Activated T-cell treated with anti-CD3 and anti-CD28 coated beads, Interleukin-2, amount 50 U/mL, for 48 hours (primary cell): ENCODE data around the gene MORN5.
A peak's percentile ranks its signal among the peaks of the same experiment; 100 is the strongest.

Experiments
- DNase-seq, 2 experiments: peaks; one replicate each; pipeline ENCODE4 v3.0.0-alpha.2; 2020

The MORN5 gene

DNA sequence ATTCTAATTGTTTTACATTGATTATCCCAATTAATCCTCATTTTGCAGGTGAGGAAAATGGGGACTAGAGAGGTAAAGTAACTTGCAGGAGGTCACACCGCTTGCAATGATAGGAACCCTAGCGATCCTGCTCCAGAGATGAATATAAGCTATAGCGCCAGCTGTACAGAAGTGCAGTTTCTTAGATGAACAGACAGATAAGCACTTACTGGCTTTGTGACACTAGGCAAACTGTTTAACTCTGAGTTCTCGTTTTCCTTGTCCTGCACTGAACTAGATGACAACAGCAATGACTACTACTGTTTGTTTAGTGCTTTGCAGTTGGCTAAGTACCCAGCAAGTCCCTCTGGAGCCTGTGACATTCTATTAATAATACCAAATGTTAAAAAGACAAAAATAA lies 57.9 kb downstream of the MORN5 start:
- DNase-seq = no peak

DNA sequence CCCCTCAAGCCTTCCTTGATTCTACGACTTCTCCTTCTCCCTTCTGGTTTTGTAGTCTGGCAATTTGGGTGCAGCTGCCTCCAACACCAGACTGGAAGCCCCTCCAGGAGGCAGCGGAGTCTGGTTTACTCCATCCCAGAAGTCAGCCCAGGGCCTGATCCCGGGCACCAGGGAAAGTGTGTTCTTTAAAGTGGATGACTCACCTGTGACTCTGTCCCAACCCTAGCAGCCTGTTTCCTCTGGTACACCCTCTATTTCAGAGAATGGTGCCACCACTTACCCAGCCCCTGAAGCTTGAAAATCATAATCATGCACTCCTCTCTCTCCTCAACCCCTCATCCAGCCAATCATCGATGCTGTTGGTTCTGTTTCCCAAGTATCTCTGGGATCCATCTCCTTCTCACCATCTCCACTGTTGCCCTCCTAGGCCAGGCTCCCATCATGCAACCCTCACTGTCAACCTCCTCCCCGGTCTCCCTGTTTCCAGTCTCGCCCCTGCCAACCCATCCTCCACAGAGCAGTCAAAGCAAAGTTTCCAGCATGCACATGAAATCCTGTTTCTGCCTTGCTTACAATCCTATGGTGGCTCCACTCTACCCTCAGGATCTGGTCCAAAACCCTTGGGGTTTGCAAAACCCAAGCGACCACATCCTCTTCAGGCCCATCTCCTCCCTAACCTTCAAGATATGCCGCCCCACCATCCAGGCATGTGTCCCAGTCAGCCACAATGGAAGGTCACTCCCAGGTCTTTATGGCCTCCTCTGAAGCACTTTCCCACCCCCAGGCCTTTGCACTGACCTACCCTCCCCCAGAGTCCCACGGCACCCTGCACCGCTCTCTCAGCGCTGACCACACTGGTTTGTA lies 58.6 kb downstream of the MORN5 start:
- DNase-seq = no peak

DNA sequence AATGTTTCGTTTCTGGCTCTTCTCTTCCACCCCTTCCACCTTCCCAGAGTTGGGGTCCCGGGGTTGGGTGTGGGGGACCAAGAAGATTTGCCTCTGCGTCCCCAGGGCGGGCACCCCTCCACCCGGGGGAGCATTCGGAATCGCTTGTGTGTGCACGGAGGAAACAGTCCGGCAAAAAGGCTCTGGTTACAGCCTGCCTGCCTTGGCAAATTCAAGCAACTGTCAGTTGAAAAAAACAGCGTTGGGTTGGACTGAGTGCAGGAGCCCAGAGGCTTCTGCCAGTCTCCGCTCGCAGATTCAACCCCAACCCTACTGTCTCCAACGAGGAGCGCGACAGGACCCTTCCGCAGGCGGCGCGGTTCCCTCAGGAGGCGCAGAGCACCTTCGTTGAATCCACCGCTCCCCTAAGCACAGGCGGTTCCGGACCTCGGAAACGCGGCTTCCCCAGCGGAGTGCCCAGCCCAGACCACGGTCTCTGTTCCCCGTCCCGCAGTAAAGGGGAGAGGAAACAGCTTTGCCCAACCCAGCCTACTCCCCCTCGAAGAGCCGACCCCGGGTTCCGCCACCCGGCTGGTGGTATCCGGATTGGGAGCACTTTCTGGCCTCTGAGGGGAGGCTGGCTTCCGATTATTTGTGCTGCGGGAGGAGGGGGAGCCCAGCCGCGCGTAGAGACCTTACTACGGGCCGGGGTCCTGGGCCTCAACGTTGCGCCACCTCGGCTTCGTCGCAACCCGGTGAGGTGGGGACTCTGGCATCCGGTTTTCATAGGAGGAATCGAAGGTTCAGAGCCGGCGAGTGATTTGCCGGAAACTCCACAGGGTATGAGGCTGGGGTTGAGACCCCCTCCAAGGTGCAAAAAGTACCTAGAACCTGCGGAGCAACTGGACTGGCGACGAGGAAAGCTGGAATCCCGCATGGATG lies 59.5 kb downstream of the MORN5 start:
- DNase-seq = peak in 1 of 2 experiments; percentile 32

DNA sequence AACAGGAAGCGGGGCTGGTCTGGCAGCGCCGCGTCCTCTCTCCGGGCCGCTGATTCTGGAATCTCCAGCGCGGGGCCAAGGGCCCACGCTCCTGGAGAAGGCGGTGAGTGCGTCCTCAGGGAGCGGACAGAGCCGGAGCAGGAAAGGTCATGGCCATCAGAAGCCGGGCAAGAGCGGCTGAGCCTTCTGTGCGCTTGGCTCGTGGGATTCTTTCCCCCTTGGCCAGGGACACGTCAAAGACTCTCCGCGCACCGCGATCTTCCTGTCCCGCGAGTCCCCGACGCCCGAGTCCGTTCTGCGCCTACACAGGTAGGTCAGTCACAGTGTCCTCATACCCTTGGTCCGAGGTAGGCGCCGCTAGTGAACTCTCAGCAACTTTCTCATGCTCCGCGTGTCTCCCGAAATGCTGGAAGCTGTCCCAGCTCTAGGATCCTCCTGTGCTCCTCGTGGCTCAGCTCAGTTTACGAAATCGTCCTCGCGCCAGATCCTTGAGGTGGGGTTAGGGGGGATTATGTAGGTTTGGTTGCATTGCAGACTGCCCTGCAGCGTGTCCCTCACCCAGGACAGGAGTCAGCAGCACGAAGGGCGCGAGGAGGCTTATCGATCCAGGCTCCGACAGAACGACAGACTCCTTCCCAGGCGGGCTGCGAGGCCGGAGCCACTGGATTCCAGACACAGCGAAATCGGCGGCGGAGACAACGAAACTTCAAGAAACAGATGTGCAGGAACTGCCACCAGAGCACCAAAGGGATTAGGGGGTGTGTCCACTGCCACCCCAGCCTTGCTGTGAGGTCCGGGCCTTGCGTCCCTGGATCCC lies 60.4 kb downstream of the MORN5 start:
- no peak for DNase-seq

DNA sequence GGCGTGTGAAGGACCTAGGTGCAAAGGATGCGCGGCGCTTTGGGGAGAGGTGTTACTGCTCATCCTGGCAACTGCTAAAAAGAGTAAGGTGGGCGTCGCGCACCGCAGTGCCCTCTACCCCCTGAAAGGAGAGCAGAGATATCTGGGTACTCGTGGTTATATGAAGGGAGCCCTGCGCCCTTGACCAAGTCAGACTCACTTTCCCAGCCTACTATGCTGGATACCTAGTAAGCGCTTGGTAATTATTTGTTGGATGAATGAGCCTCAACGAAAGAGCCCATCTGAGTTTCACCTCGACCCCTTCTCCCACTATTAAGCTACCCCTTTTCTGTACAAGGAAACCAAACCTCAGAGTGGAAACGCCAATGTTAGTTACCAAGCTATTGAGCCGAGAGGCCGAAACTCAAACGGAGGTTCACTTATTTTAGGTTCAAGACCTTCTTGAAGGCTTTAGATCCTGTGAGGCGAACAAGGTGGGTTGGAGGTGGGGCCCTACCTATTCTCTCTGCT lies 61.0 kb downstream of the MORN5 start:
- no peak for DNase-seq

DNA sequence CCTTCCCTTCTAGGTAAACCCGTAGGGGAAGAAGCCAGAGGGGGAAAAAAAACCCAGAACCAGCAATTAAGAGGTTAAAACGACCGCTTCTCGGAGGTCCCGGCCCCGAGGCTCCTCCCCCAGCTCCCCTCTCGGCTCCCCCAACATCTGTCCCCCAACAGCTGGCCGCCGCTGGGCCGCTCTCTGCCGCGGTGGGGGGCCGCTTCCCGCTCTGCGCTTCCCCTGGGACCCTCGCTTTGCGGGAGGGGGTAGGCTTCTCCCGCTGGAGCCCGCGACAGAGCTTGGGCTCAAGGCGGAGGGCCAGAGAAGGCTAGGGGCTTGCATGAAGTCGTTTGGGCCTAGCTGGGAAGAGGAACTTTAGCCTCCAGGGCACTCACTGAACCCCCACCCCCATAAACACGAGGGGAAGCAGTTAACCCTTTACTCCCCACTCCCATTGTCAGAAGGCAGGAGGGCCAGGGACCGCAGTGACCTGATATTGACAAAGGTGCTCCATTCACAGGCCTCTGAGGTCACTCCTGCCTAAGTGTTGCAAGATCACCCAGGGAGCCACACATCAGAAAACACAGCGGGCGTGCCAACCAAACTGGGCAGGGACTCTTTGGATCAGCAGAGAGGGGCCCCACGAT lies 61.6 kb downstream of the MORN5 start:
- no peak for DNase-seq

DNA sequence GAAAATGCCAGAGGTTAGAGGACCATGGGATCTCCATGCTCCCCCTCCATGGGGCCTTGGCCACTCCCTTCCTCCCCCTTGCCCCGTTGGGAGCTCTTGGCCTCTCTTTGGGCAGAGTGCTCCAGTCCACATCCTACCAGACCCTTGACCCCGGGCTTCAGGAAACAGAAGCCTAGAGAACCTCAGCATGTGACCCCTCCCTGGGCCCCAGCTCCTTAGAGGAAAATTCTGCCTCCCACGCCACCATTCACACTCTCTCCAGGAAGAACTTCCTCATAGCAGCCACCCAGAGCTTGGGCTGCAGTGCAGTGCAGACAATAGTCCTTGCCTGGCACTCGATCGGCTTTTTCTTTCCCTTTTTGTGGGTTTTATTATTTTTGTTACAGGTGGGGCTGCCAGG lies 63.1 kb downstream of the MORN5 start:
- no peak for DNase-seq

DNA sequence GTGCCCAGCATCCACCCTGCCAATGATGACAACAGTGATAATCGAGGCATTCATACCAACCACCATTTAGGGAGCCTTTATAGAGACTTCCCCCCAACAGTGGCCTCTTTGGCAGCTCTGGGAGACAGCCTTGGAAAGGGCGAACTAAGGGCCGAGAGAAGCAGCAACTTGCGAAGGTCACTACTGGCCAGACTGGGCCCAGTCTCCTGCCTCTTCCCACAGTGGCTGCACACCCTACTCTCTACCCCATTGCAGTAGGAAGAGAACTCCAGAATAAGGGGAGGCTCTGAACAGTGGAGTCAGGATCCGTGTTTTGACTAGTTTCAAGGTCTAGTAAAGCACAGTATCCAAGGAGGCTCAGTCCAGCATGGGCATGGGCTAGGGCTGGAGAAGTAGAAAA lies 63.7 kb downstream of the MORN5 start:
- no peak for DNase-seq

DNA sequence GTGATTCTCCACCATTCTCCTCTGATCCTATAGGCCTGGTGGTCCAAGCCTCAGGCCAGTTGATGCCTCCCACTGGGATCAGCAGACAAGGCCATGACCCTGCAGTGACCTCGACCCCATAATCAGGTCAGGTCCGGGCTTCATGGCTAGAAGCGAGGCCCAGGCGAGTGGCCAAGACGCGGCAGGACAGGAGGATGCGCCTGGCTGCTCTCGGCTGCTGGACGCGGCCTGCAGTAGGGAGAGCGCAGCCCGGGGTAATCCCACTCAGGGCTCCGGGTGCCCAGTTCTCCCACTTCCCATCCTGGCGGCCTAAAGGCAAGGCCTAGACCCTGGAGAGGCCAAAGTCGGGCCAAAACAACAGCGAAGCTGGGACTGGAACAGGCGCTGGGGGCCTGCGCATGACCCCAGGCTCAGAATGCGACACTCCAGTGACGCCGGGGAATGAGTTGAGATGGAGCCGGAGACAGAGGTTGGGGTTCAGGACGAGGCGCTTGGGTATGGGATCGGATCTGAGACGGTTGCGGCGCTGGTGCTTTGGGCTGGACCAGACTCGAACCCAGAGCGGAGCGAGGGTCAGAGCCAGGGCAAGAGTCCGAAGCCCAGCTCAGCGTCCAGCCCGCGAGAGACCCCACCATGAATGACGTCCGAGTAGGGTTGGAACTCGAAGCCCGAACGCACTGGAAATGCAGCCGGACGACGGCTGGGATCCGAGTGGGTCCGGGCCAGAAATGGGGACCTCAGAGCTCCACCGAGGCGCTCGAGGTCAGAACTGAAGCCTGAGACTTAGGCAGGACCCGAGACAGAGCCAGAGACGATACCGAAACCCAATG lies 65.8 kb downstream of the MORN5 start:
- no peak for DNase-seq

DNA sequence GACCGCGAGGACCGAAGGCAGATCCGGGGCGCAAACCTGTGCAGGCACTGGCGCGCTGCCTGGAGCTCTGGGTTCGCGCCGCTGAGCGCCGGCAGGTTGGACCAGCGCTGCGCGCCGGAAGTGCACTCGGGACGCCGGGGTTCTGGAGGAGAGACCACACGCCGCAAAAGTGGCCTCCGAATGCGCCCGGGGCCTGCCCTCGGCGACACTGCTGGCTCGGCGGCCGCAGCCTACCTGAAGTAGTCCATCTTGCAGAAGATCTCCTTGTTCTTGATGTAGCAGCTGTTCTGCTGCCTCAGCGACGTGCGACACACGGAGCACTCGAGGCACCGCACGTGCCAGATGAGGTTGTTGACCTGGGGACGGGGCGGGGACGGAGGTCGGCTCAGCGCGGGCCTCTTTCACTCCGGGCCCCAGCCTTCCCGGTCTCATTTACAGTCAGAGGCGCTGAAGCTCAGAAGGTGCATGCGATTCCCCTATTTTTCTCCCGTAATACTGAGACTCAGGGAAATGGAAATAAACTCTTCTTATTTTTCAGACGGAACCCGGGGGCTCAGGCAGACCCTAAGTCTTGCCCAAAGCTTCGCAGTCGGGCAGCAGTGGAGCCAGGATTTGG lies 66.5 kb downstream of the MORN5 start:
- no peak for DNase-seq

DNA sequence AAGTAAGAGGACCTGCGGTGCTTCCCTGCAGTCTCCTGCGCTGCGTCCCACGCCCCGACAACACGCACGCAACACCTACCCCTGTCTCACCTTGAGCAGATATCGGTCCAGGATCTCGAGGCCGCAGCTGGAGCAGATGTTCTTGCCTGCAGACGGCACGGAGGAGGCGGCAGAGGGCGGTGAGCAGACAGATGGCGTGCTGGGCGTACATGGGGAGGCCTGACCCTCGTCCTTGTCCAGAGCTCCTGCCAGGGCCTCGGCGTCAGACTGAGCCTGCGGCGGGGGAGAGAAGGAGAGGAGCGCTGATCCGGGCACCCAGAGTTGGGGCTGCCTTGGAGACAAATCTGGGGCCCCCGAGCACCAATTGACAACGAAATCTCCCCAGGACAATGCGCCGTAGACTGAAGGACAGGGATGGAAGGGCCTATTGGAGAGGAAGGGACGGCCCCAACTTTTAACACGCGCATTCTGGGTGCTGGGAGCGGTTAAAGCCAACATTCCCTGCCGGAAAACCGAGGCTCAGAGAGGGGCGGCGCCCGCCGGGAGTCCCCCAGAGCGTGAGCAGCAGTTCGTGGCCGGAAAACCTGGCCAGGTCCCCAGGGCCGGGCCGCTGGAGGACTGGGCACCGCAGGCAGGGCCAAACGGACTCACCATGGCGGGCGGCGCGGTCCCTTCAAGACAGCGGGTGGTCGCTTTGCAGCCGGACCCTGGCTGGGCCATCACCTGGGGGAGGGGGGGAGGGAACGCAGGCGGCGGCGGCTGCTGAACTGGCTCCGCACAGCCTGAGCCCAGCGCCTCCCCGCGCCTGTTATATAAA lies 67.3 kb downstream of the MORN5 start:
- no peak for DNase-seq

DNA sequence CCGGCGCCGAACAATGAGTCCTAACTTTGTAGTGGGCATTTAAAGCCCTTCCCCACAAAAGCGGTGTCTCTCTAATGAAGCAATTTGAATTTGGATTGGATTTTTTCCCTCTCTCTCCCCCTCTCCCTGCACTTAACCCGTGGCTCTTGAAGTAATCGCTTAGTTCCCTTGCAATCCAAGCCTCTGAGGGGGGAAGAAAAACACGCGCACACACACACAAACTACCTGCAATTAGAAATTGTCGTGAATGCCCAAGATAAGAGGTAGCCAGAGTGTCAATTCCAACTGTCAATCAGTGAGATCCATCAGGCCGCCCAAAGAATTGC lies 67.8 kb downstream of the MORN5 start:
- no peak for DNase-seq

DNA sequence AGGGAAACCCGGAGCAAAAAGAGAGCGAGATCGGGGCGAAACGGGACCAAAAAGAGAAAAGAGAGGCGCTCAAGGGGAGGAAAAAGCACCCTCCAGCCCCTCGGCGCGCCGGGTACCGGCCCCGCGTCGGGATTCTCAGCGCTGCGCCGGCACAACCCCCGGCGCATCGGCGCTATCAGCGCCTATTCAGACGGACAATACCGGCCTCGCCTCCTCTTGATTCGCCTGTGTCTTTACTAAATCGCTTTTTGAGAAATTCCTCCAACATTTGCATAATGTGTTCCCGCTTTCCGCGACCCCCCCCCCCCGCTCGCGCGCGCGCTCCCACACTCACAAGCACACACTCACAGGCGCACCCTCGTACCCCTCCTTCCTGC lies 68.5 kb downstream of the MORN5 start:
- no peak for DNase-seq

DNA sequence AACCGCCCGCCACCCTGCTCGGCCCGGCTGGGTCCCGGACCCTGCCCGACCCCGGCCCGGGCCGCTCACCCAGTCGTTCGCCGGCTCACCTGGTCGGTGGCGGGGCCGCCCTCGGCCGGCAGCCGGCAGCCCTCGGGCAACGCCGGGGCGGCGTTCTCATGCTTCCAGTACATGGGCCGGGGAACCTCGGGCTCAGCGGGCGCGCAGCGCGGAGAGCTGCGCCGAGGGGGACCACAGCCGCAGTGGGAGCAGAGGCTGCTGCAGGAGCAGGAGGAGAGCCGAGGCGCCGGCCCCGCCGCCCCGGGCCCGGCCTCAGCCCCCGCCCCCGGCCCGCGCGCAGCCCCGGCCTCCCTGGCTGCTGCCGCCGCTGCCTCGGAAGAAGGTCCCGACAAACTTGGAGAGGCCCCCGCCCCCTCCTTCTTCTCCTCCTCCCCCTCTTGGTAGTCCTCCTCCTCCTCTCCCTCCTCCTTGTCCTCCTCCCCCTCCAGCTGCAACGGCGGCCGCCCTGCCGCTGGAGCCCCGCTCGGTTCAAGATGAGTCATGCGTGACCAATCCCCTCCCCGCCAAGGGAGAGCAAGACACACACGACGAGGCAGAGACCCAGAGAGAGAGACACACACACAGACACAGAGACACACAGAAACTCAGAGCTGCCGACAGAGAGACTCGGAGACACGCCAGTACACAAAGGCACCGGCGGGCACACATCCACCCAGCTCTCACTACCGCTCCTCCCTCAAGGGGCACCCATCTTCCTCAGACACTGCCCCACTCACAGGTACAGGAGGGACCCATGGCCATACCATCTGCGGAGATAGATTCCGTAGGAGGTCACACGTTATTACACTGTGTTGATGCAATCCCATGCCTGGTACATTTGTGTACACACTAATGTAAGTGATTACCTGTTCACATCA lies 69.1 kb downstream of the MORN5 start, which contains the start of gene LHX6:
Gene LHX6, minus strand, starts transcription at position 390 of the 917 bp plus-strand sequence. Its CDS starts 217 bp downstream, at position 173.
- no peak for DNase-seq

DNA sequence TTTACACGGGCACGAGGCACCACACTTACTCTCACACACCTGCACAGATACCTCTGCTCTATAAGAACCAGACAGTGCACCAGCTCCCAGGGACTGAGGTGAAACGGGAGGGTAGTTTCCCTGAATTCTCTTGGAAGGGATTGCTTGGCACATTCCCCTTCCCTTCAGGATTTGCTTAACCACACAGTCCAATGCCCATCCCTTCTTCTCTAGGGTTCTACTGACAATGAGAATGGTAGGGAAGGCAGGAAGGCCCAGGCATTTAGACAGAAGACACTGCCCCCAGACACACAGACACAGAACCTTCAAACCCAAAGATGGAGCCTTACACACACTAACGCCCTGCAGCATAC lies 69.8 kb downstream of the MORN5 start:
- no peak for DNase-seq

DNA sequence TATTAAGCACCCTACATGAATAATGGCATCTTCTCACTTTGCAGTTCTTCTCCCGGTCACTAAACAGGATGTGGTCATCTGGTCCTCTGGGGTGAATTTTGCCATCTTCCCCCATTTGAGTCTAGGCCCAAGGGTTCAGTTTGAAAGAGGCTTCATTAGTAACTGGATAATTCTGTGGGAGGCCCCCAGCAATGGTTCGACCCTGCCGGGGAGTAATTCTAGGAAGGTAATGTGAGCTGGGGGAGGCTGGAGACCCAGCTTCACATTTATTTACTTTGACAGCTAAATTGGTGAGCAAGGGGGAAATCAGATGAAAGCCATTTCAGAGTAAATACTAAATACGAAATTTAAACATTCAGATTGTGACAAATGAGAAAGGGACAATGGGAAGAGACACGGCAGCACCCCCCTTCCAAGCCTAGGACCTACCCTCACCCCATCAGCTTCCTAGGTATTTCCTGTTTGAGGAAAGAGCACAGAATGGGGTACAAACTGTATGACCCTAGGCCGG lies 73.1 kb downstream of the MORN5 start:
- no peak for DNase-seq

DNA sequence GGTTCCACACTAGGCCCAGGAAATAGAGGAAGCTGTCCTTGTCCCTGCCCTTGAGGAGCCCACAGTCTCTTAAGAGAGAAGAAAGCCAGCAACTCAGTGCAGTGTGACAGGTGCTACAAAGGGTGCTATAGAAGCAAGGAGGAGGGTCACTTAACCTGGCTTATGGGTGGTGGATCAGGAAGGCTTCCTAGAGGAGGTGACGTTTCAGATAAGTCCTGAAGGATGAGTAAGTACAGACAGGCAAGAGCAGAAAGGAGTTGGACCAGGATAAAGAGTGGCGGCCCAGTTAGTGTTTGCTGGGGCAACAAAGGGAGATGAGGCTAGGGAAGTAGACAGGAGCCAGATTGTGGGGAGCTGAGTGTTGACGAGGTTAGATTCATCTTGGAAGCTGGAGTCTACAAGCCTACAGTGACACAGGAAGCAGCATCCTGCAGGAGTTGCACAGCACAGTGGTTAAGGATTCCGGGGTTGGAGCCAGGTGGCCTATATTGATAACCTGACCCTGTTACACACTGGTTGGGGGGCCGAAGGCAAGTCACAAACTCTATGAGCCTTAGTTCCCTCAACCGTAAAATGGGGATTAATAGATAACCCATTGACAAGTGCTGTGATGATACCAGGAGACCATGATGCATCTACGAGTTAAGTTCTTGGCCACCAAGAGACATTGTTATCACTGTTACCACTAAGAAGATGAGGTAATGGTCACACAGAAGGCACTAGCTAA lies 74.5 kb downstream of the MORN5 start:
- no peak for DNase-seq

DNA sequence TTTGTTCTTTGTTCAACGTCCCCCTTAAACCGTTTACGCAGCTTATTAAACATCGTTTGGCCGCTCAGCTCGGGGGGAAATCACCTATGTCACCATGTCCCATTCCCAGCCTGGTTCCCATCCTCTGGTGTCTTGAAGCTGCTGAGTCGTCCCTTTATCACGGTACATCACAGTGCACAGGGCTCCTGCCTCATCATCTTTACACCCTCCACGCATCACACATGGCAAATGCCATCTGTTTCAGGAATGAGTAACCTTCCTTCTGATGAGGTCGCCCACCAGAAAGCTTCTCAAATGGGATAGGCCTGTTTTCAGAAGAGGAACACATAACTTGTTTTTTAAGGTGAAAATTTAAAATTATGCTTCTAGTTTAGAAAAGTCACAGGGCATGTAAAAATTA lies 77.0 kb downstream of the MORN5 start:
- no peak for DNase-seq
